H9 (cell line): Measurements from ENCODE around the gene AXIN1. TPM values are rescaled to one million over a fixed set of nuclear protein-coding genes. Genes with fewer than 3 reads are reported as not detected.

Source experiments
- DNase-seq: peaks from one replicate; pipeline ENCODE4 v3.0.0-alpha.2; 2017
- H2AFZ ChIP-seq: one replicate; pipeline ENCODE4 v1.6.1; 2013; ENCODE audit warnings: mild to moderate bottlenecking, low read length, control low read depth, moderate library complexity
- H2AK5ac ChIP-seq: 2 replicates; pipeline ENCODE4 v1.6.1; 2013; ENCODE audit warnings: low read length, control low read depth, mixed read lengths; ENCODE audit not compliant: insufficient read length
- H2BK120ac ChIP-seq: one replicate; pipeline ENCODE4 v1.6.1; 2013; ENCODE audit warnings: low read depth, mild to moderate bottlenecking, low read length, control low read depth, inconsistent platforms; ENCODE audit not compliant: poor library complexity, severe bottlenecking
- H2BK12ac ChIP-seq: 2 replicates; pipeline ENCODE4 v1.6.1; 2013; ENCODE audit warnings: low read length, control low read depth, mixed read lengths, low read depth; ENCODE audit not compliant: insufficient read length
- H2BK15ac ChIP-seq: 2 replicates; pipeline ENCODE4 v1.6.1; 2013; ENCODE audit warnings: low read depth, low read length, control low read depth
- H2BK20ac ChIP-seq: one replicate; pipeline ENCODE4 v1.6.1; 2013; ENCODE audit warnings: low read depth, mild to moderate bottlenecking, low read length, control low read depth, inconsistent platforms; ENCODE audit not compliant: poor library complexity, severe bottlenecking
- H2BK5ac ChIP-seq: 2 replicates; pipeline ENCODE4 v1.6.1; 2013; ENCODE audit warnings: low read length, control low read depth, mixed read lengths; ENCODE audit not compliant: insufficient read length
- H3K14ac ChIP-seq: 2 replicates; pipeline ENCODE4 v1.6.1; 2013; ENCODE audit warnings: low read length, control low read depth; ENCODE audit not compliant: insufficient read depth
- H3K18ac ChIP-seq: 2 replicates; pipeline ENCODE4 v1.6.1; 2013; ENCODE audit warnings: low read depth, mild to moderate bottlenecking, mixed read lengths, low read length, control low read depth; ENCODE audit not compliant: insufficient read length
- H3K23ac ChIP-seq: 2 replicates; pipeline ENCODE4 v1.6.1; 2013; ENCODE audit warnings: low read length, control low read depth, mixed read lengths, low read depth; ENCODE audit not compliant: insufficient read length
- H3K23me2 ChIP-seq: 2 replicates; pipeline ENCODE4 v1.6.1; 2013; ENCODE audit warnings: low read depth, mild to moderate bottlenecking, mixed read lengths, low read length, control low read depth; ENCODE audit not compliant: insufficient read length, poor library complexity, severe bottlenecking
- H3K27ac ChIP-seq: 2 replicates; pipeline ENCODE4 v1.5.1; 2013; ENCODE audit warnings: low read length, control low read depth, mixed read lengths, low read depth; ENCODE audit not compliant: insufficient read length
- H3K27me3 ChIP-seq: 2 replicates; pipeline ENCODE4 v1.6.1; 2013; ENCODE audit warnings: low read length, control low read depth, inconsistent platforms; ENCODE audit not compliant: insufficient read depth
- H3K4ac ChIP-seq: 2 replicates; pipeline ENCODE4 v1.6.1; 2013; ENCODE audit warnings: low read depth, mild to moderate bottlenecking, control low read depth, inconsistent platforms, low read length, moderate library complexity
- H3K4me1 ChIP-seq: 2 replicates; pipeline ENCODE4 v1.6.1; 2013; ENCODE audit warnings: low read length, control low read depth, inconsistent platforms; ENCODE audit not compliant: insufficient read depth
- H3K4me2 ChIP-seq: 2 replicates; pipeline ENCODE4 v1.6.1; 2013; ENCODE audit warnings: low read length, control low read depth, mixed read lengths; ENCODE audit not compliant: insufficient read length, insufficient read depth
- H3K56ac ChIP-seq: 2 replicates; pipeline ENCODE4 v1.6.1; 2013; ENCODE audit warnings: low read depth, mild to moderate bottlenecking, mixed read lengths, low read length, control low read depth; ENCODE audit not compliant: insufficient read length
- H3K79me1 ChIP-seq: 2 replicates; pipeline ENCODE4 v1.6.1; 2013; ENCODE audit warnings: low read depth, mild to moderate bottlenecking, moderate library complexity, low read length, control low read depth, inconsistent platforms; ENCODE audit not compliant: insufficient read depth, poor library complexity, severe bottlenecking
- H3K79me2 ChIP-seq: 2 replicates; pipeline ENCODE4 v1.6.1; 2013; ENCODE audit warnings: low read length, control low read depth, inconsistent platforms; ENCODE audit not compliant: insufficient read depth
- H3K9ac ChIP-seq: 2 replicates; pipeline ENCODE4 v1.6.1; 2013; ENCODE audit warnings: low read length, control low read depth, mixed read lengths; ENCODE audit not compliant: insufficient read length; ENCODE audit errors: extremely low read depth
- H3K9me3 ChIP-seq: one replicate; pipeline ENCODE4 v1.6.1; 2013; ENCODE audit warnings: low read depth, low read length, inconsistent platforms; ENCODE audit not compliant: control insufficient read depth
- H3T11ph ChIP-seq: one replicate; pipeline ENCODE4 v1.6.1; 2013; ENCODE audit warnings: mild to moderate bottlenecking, low read length, control low read depth, inconsistent platforms
- H4K20me1 ChIP-seq: one replicate; pipeline ENCODE4 v1.6.1; 2013; ENCODE audit not compliant: control insufficient read depth, insufficient read length, insufficient read depth
- H4K5ac ChIP-seq: 2 replicates; pipeline ENCODE4 v1.6.1; 2013; ENCODE audit warnings: low read depth, mild to moderate bottlenecking, mixed read lengths, low read length, control low read depth; ENCODE audit not compliant: insufficient read length
- H4K8ac ChIP-seq: replicated peaks from 2 replicates; pipeline ENCODE4 v1.6.1; 2013; ENCODE audit warnings: low read length, control low read depth, mixed read lengths, low read depth; ENCODE audit not compliant: insufficient read length
- H4K91ac ChIP-seq: 2 replicates; pipeline ENCODE4 v1.6.1; 2013; ENCODE audit warnings: low read depth, mild to moderate bottlenecking, moderate library complexity, mixed read lengths, low read length, control low read depth; ENCODE audit not compliant: insufficient read length
- H3K27ac Mint-ChIP-seq, 3 experiments: 2 replicates in 2 of 3; 3 replicates in 1 of 3; pipeline ENCODE4 v1.8.0; 2020 to 2021; ENCODE audit warnings: mixed read lengths in 3 of 3, mild to moderate bottlenecking in 1 of 3, moderate library complexity in 1 of 3
- H3K27me3 Mint-ChIP-seq: 2 replicates; pipeline ENCODE4 v1.8.0; 2021; ENCODE audit warnings: low read depth, mild to moderate bottlenecking, moderate library complexity, mixed read lengths
- H3K36me3 Mint-ChIP-seq, 3 experiments: 2 replicates in 2 of 3; 3 replicates in 1 of 3; pipeline ENCODE4 v1.8.0; 2020 to 2021; ENCODE audit warnings: low read depth in 3 of 3, mixed read lengths in 3 of 3; ENCODE audit not compliant: insufficient read depth in 1 of 3
- H3K4me1 Mint-ChIP-seq, 2 experiments: 2 replicates each; pipeline ENCODE4 v1.8.0; 2020; ENCODE audit warnings: mixed read lengths in 2 of 2
- H3K4me3 Mint-ChIP-seq, 2 experiments: 2 replicates in 1 of 2; 3 replicates in 1 of 2; pipeline ENCODE4 v1.8.0; 2020 to 2021; ENCODE audit warnings: mild to moderate bottlenecking in 2 of 2, mixed read lengths in 2 of 2, moderate library complexity in 1 of 2
- H3K9me3 Mint-ChIP-seq, 2 experiments: 2 replicates in 1 of 2; 3 replicates in 1 of 2; pipeline ENCODE4 v1.8.0; 2020; ENCODE audit warnings: mild to moderate bottlenecking in 2 of 2, mixed read lengths in 2 of 2, moderate library complexity in 1 of 2
- CTCF ChIP-seq: fragments of 200-600 bp; sonication (generic); conservative IDR thresholded peaks from 3 replicates; pipeline ENCODE4 v1.8.0; 2021; ENCODE audit warnings: antibody characterized with exemption, mild to moderate bottlenecking
- WGBS: extraction: QIAGEN DNeasy Blood & Tissue Kit; methylation state at CpG from one replicate; pipeline ENCODE4 v1.1.7; 2013; ENCODE audit warnings: missing lambda C conversion rate, low lambda C conversion rate, mixed read lengths; ENCODE audit not compliant: insufficient read length; ENCODE audit errors: extremely low coverage; 5-methylcytosine and 5-hydroxymethylcytosine counted together
- total RNA-seq: library from RNA; stranded (reverse); gene quantifications from 2 replicates; pipeline ENCODE4 v1.2.1, GENCODE V29; 2021

Gene AXIN1
- total RNA-seq, 1 experiment from 2014 or later = 50.9 TPM

DNA sequence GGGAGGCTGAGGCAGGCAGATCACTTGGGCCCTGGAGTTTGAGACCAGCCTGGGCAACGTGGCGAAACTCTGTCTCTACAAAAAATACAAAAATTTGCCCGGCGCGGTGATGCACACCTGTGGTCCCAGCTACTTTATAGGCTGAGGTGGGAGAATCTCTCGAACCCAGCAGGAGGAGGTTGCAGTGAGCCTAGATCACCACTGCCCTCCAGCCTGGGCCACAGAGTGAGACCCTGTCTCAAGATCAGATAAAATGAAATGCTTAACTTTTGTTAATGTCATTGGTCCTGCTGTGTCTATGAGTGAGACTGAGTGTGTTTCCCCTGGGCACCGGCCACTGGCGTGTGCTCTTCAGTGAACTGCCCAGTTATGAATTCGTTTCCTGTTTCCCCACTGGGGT lies 107.4 kb downstream of the AXIN1 start:
- Histone ChIP-seq H3K4ac (no peak overlapping the region), H4K91ac (no peak overlapping the region), H3K79me2 (no peaks in the 10 kb centered on the region; the same call in 1 of the 2 replicates), H2AFZ (no peak overlapping the region), H2BK15ac (no peak overlapping the region), H2BK120ac (no peak overlapping the region), H3K23me2 (no peaks in the 10 kb centered on the region), H3K14ac (no peak overlapping the region), H4K8ac (no peak overlapping the region), H3K4me1 (no peaks in the 10 kb centered on the region), H3K27me3 (no peaks in the 10 kb centered on the region), H3T11ph (no peak overlapping the region), H3K18ac (no peak overlapping the region), H3K27ac (no peak overlapping the region), H4K20me1 (no peaks in the 10 kb centered on the region), H3K56ac (no peak overlapping the region), H2BK20ac (no peak overlapping the region), H3K4me2 (no peak overlapping the region), H3K79me1 (peaks cover 12% of the 10 kb centered on the region), H2BK5ac (no peak overlapping the region), H3K9me3 (no peaks in the 10 kb centered on the region), H4K5ac (no peak overlapping the region), H3K9ac (no peak overlapping the region), H2AK5ac (no peak overlapping the region), H3K23ac (no peak overlapping the region), H2BK12ac (no peak overlapping the region)
- no peak for TF ChIP-seq CTCF
- Mint-ChIP-seq H3K27me3 (no peaks in the 10 kb centered on the region), H3K4me3 (no peak overlapping the region), H3K4me1 (peaks cover 0 to 2% of the 10 kb centered on the region in 2 experiments; a peak in 2 of 4 replicates), H3K9me3 (no peaks in the 10 kb centered on the region), H3K36me3 (peaks cover 0 to 7% (median under 1%) of the 10 kb centered on the region in 3 experiments; a peak in 4 of 7 replicates), H3K27ac (peak overlapping the region; percentile 37 to 75 (median 62); a peak in 4 of 7 replicates)
- WGBS = no CpG with 5 or more reads among the region's 9 CpGs
- no peak for DNase-seq
